NB4 (cell line): ENCODE results near the gene CASQ2.

ENCODE experiments used
- DNase-seq: peaks from one replicate; pipeline ENCODE4 v3.0.0; 2010; ENCODE audit warnings: low read depth
- H3K4me3 ChIP-seq: one replicate; pipeline ENCODE4 v1.5.1; 2011; ENCODE audit warnings: mild to moderate bottlenecking, low read depth, low read length, moderate library complexity
- MYC ChIP-seq: IDR thresholded peaks from 2 replicates; pipeline ENCODE4 v1.6.1; 2011; ENCODE audit warnings: low read depth, low read length
- POLR2A ChIP-seq: IDR thresholded peaks from 2 replicates; pipeline ENCODE4 v1.6.1; 2011; ENCODE audit warnings: mild to moderate bottlenecking; ENCODE audit not compliant: insufficient read length; ENCODE audit errors: extremely low read depth
- TF ChIP-seq, protein P1 (sequence below): IDR thresholded peaks from 2 replicates; pipeline ENCODE4 v1.6.1; 2011; ENCODE audit warnings: low read depth, low read length
- TF ChIP-seq, protein P2 (sequence below): IDR thresholded peaks from one replicate; pipeline ENCODE4 v1.5.1; 2012; ENCODE audit warnings: low read depth, low read length

The CASQ2 gene

DNA sequence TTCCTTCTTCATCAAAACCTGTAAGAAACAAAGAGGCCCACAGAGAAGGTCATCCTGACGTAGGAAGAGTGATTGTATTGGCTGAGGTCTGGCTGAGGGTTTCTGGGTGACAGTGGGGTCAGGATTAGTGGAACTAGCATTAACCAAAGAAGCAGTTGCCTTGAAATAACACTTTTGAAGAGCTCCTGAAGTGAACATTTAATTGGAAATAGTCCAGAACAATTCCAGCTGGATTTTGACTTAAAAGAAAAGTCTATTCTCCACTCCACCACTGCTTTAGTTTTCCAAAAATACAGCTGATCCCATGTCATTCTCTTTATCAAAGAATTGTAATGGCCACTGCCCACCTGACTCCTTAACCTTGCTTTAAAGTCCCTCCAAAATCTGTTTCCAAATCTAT is 27.7 kb downstream of the CASQ2 start:
- no peak for TF ChIP-seq POLR2A
- TF ChIP-seq MYC = no peak
- TF ChIP-seq, protein P1, sequence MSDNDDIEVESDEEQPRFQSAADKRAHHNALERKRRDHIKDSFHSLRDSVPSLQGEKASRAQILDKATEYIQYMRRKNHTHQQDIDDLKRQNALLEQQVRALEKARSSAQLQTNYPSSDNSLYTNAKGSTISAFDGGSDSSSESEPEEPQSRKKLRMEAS = no peak
- TF ChIP-seq, protein P2, sequence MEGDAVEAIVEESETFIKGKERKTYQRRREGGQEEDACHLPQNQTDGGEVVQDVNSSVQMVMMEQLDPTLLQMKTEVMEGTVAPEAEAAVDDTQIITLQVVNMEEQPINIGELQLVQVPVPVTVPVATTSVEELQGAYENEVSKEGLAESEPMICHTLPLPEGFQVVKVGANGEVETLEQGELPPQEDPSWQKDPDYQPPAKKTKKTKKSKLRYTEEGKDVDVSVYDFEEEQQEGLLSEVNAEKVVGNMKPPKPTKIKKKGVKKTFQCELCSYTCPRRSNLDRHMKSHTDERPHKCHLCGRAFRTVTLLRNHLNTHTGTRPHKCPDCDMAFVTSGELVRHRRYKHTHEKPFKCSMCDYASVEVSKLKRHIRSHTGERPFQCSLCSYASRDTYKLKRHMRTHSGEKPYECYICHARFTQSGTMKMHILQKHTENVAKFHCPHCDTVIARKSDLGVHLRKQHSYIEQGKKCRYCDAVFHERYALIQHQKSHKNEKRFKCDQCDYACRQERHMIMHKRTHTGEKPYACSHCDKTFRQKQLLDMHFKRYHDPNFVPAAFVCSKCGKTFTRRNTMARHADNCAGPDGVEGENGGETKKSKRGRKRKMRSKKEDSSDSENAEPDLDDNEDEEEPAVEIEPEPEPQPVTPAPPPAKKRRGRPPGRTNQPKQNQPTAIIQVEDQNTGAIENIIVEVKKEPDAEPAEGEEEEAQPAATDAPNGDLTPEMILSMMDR = no peak

DNA sequence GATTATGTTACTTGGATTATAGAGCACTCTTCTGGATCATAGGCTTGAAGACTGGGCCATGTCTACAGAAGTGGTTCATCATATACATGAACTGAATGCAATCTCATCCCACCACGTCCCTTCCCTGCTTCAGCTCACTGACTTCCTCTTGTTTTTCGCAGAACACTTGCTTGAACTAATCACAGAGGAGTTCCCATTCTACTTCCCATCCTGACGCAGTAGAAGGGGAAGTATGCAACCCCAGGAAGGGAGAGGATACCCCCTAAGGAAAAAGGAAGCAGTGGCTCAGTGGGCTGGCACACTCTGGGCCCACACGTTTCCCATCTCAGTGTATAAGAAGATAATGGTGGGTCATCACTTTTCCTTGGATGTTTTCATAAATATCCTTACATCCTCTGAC is 36.2 kb downstream of the CASQ2 start:
- no peak overlapping the region for H3K4me3 ChIP-seq
- TF ChIP-seq, protein P1 = no peak
- TF ChIP-seq, protein P2 = no peak
- TF ChIP-seq POLR2A = no peak
- TF ChIP-seq MYC = no peak
- DNase-seq = peak; percentile 14

More for the DNA sequence above, 27.7 kb downstream of the CASQ2 start:
- no peak overlapping the region for H3K4me3 ChIP-seq
- DNase-seq = no peak

DNA sequence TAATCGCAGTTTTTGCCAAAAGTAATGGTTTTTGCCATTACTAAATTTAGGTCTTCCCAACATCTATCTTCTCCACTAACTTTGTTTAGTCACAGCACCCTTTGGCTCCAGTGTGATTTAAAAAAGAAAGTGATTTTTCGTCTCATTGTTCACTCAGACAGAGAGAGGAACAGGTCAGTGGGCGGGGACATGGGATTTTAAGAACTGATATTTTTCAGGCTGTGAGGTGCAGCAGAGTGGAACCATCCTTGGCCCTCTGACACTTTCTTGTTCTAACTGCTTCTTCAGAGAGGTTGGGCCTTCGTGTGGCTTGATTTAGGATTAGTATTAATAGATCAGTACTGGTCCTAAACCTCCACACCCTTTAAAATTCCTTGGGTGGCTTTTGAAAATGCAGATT is 38.8 kb downstream of the CASQ2 start:
- DNase-seq = no peak
- no peak overlapping the region for H3K4me3 ChIP-seq
- TF ChIP-seq, protein P1 = no peak
- TF ChIP-seq MYC (no peak), POLR2A (no peak)
- TF ChIP-seq, protein P2 = no peak

DNA sequence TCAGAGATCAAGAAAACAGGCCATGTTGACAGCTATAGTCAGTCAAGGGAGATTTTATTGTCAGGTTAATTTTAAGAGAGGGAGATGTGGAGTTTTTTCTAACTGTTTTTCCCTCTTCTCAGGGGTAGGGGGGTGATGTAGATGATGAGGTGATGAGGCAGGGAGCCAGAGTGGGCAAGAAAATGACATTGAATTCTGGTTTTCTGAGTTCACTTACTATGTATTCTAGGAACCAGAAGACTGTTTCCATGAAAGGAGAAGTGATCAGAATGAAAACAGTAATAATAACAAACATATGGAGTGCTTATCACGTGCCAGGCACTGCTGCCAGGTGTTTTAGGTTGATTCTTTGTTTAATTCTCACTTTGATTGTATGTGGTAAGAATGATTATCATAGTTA is 40.2 kb downstream of the CASQ2 start:
- H3K4me3 ChIP-seq = no peak overlapping the region
- no peak for TF ChIP-seq MYC
- TF ChIP-seq, protein P1 = no peak
- TF ChIP-seq, protein P2 = no peak
- TF ChIP-seq POLR2A = no peak
- DNase-seq = no peak

DNA sequence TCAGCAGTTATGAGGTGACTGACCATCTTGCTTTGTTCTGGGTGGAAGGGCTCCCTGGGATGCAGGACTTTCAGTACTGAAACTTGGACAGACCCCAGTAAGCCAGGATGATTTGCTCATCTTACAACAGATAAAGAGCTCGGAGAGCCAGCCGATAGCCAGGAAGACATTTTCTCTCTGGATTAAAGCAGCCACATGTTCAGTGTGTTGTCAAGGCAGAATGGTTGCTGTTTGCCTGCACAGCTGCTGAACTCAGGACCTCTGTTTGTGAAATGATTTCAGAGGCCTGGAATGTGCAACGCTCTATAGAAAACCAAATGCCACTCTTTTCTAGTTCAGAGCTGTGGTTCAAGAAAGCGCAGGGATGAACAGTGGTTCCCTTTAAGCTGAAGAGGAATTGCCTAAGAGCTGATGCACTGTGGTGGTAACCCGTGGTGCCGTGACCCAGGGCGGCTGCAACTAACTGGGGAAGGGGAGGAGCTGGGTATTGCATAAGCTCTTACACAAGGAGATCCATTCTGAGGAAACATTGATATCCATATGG is 40.7 kb downstream of the CASQ2 start:
- peak; percentile 95 for DNase-seq
- no peak overlapping the region for H3K4me3 ChIP-seq
- TF ChIP-seq MYC = peak; percentile 66
- TF ChIP-seq, protein P1 = peak; percentile 75
- no peak for TF ChIP-seq POLR2A

DNA sequence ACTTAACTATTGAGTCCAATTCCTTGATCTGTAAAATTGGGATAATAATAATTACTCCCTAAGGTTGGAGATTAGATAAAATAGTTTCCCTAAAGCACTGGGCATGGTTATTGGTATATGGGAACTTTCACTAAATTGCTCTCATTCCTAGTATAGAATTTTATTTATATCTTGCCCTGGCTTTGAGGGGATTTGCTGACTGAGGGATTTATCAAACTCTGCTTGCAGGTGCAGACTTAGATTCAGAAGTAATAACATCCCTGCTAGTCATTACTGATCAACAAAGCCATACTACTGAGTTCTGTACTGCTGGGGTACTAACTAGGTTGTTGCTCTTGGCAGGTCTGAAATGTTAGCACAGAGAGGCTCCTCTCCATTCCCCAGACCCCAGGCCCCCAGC is 41.9 kb downstream of the CASQ2 start:
- DNase-seq = no peak
- TF ChIP-seq, protein P1 = no peak
- TF ChIP-seq, protein P2 = no peak
- TF ChIP-seq MYC = no peak
- TF ChIP-seq POLR2A = no peak
- no peak overlapping the region for H3K4me3 ChIP-seq
